Skeletal muscle tissue (tissue), 4 donors: ENCODE measurements around the gene NOTCH2. TPM values are rescaled to one million over a fixed set of nuclear protein-coding genes. Genes with fewer than 3 reads are reported as not detected.

ENCODE experiments used
- H3K27ac ChIP-seq: one replicate; pipeline ENCODE4 v1.7.0; 2013; ENCODE audit warnings: mild to moderate bottlenecking, low read depth, low read length, inconsistent platforms
- H3K27me3 ChIP-seq, 3 donors: one replicate each; pipeline ENCODE4 v1.7.0; 2013; ENCODE audit warnings: low read length in 3 of 3; ENCODE audit not compliant: control insufficient read depth in 3 of 3, insufficient read depth in 3 of 3
- H3K36me3 ChIP-seq, 3 donors: one replicate each; pipeline ENCODE4 v1.7.0; 2013; ENCODE audit warnings: low read length in 3 of 3; ENCODE audit not compliant: control insufficient read depth in 3 of 3, insufficient read depth in 3 of 3
- H3K4me1 ChIP-seq, 3 donors: one replicate each; pipeline ENCODE4 v1.7.0; 2013; ENCODE audit warnings: low read length in 3 of 3, mild to moderate bottlenecking in 3 of 3; ENCODE audit not compliant: control insufficient read depth in 3 of 3, insufficient read depth in 3 of 3
- H3K4me3 ChIP-seq, 3 donors: one replicate each; pipeline ENCODE4 v1.7.0; 2013; ENCODE audit warnings: low read length in 3 of 3
- H3K9ac ChIP-seq, 3 donors: one replicate each; pipeline ENCODE4 v1.7.0; 2013; ENCODE audit warnings: low read length in 3 of 3, mild to moderate bottlenecking in 3 of 3, moderate library complexity in 2 of 3, low read depth in 1 of 3
- H3K9me3 ChIP-seq, 3 donors: one replicate each; pipeline ENCODE4 v1.7.0; 2013; ENCODE audit warnings: low read length in 3 of 3; ENCODE audit not compliant: control insufficient read depth in 3 of 3
- total RNA-seq: library from RNA; depleted of rRNA; stranded (reverse); fragments of >200 nt; gene quantifications from one replicate; pipeline ENCODE4 v1.2.3, GENCODE V29; 2014
- donor health status: Osteomylitis.

The NOTCH2 gene
- total RNA-seq, 1 donor from 2014 or later, result 101 TPM

- Histone ChIP-seq H3K9me3 (no peaks in the 10 kb centered on the region), H3K4me1 (no peaks in the 10 kb centered on the region), H3K4me3 (no peak overlapping the region), H3K9ac (no peak overlapping the region), H3K27me3 (no peaks in the 10 kb centered on the region), H3K36me3 (peaks cover 18 to 38% (median 27%) of the 10 kb centered on the region in 3 donors), H3K27ac (no peak overlapping the region)
These were observed 120.9 kb downstream of the NOTCH2 start for GRCh38 chr1:119948342-119949214.

DNA sequence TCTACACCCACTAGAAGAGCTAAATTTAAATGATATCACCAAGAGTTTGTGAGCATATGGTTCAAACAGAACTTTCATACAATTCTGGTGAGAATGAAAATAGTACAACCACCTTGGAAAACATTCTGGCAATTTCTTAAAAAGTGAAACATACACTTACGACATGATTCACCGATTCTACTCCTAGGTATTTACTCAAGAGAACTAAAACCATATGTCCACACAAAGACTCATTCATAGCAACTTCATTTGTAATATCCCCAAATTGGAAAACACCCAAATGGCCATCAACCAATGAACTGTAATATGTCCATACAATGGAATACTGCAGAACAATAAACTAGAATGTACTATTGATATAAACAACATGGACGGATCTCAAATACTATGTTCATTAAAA, 122.0 kb downstream of the NOTCH2 start:
- Histone ChIP-seq H3K9ac (no peak overlapping the region), H3K36me3 (peaks cover 14 to 29% (median 23%) of the 10 kb centered on the region in 3 donors), H3K27ac (no peak overlapping the region), H3K4me3 (no peak overlapping the region), H3K9me3 (no peaks in the 10 kb centered on the region), H3K4me1 (no peaks in the 10 kb centered on the region), H3K27me3 (no peaks in the 10 kb centered on the region)

GRCh38 chr1:119946724-119947123, 122.7 kb downstream of the NOTCH2 start:
- no peak overlapping the region for H3K4me3 ChIP-seq
- H3K4me1 ChIP-seq, result no peaks in the 10 kb centered on the region
- no peak overlapping the region for H3K27ac ChIP-seq
- H3K36me3 ChIP-seq, result peaks cover 14 to 23% (median 22%) of the 10 kb centered on the region in 3 donors
- no peaks in the 10 kb centered on the region for H3K9me3 ChIP-seq
- H3K9ac ChIP-seq, result no peak overlapping the region
- no peaks in the 10 kb centered on the region for H3K27me3 ChIP-seq

GRCh38 chr1:119943216-119943615, 126.2 kb downstream of the NOTCH2 start:
- Histone ChIP-seq H3K4me3 (no peak overlapping the region), H3K4me1 (no peaks in the 10 kb centered on the region), H3K27ac (no peak overlapping the region), H3K27me3 (no peaks in the 10 kb centered on the region), H3K9me3 (no peaks in the 10 kb centered on the region), H3K36me3 (peaks cover 8 to 25% (median 25%) of the 10 kb centered on the region in 3 donors), H3K9ac (no peak overlapping the region)

DNA sequence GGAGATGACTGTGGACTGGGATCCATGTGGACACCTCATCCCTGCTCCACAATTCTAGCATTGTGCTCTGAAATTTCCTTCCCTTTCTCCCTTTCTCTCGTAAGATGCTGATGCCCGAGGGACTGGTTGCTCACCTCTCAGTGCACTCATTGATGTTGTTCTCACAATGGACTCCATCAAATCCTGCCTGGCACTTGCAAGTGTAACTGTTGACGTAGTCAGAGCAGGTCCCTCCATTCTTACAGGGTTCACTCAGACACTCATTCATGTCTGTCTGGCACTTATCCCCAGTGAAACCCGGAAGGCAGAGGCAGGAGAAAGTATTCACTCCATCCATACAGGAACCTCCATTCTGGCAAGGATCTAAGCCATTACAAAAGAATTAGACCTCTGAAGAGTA, 128.1 kb downstream of the NOTCH2 start:
- Histone ChIP-seq H3K27ac (no peak overlapping the region), H3K36me3 (peaks cover 13 to 39% (median 36%) of the 10 kb centered on the region in 3 donors), H3K4me3 (no peak overlapping the region), H3K9me3 (no peaks in the 10 kb centered on the region), H3K27me3 (no peaks in the 10 kb centered on the region), H3K9ac (no peak overlapping the region), H3K4me1 (no peaks in the 10 kb centered on the region)

- Histone ChIP-seq H3K4me3 (no peak overlapping the region), H3K27ac (no peak overlapping the region), H3K4me1 (no peaks in the 10 kb centered on the region), H3K9me3 (no peaks in the 10 kb centered on the region), H3K27me3 (no peaks in the 10 kb centered on the region), H3K36me3 (peaks cover 17 to 46% (median 43%) of the 10 kb centered on the region in 3 donors), H3K9ac (no peak overlapping the region)
These were observed 128.8 kb downstream of the NOTCH2 start for GRCh38 chr1:119940697-119941096.

- Histone ChIP-seq H3K36me3 (peaks cover 31 to 74% (median 73%) of the 10 kb centered on the region in 3 donors), H3K27me3 (no peaks in the 10 kb centered on the region), H3K9me3 (no peaks in the 10 kb centered on the region), H3K4me3 (no peak overlapping the region), H3K27ac (no peak overlapping the region), H3K9ac (no peak overlapping the region), H3K4me1 (no peaks in the 10 kb centered on the region)
These were observed 132.3 kb downstream of the NOTCH2 start for GRCh38 chr1:119937198-119937597.

DNA sequence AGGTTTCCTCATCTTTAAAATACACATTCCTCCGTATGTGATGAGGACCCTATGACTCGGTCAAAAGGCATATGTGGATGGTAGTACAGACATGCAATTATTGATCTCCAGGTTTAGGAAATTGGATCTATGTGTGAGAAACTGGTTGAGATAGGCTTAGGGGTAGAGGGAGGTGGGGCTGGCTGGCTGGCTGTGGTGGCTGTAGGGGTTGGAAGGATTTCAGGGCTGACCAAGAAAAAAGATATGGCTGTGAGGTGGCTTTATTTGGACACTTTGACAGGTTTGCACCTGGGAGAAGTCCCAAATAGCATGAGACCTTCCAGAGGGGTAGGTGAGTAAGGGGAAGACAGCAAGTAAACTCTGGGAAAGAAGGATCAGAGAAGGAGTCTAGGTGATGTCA, 133.5 kb downstream of the NOTCH2 start:
- Histone ChIP-seq H3K27ac (no peak overlapping the region), H3K9ac (no peak overlapping the region), H3K4me3 (no peak overlapping the region), H3K9me3 (no peaks in the 10 kb centered on the region), H3K36me3 (peaks cover 31 to 70% (median 70%) of the 10 kb centered on the region in 3 donors), H3K27me3 (no peaks in the 10 kb centered on the region), H3K4me1 (no peaks in the 10 kb centered on the region)

GRCh38 chr1:119935373-119935772, 134.1 kb downstream of the NOTCH2 start:
- no peak overlapping the region for H3K9ac ChIP-seq
- no peaks in the 10 kb centered on the region for H3K27me3 ChIP-seq
- no peaks in the 10 kb centered on the region for H3K9me3 ChIP-seq
- no peaks in the 10 kb centered on the region for H3K4me1 ChIP-seq
- no peak overlapping the region for H3K4me3 ChIP-seq
- H3K27ac ChIP-seq, result no peak overlapping the region
- H3K36me3 ChIP-seq, result peaks cover 28 to 66% (median 65%) of the 10 kb centered on the region in 3 donors

DNA sequence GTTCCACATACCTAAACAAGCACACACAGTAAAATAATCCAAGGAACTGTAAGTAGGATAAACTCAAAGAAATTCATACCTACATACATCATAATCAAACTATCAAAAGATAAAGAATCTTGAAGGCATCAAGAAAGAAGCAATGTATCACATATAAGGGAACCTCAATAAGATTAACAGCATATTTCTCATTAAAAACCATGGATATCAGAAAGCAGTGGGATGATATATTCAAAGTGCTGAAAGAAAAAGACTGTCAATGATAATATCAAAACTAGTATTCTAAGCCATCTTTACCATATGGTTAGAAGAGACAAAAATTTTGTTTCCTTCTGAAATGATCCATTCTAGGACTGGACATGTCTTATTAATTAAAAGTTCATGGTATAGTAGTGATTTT, 136.1 kb downstream of the NOTCH2 start:
- Histone ChIP-seq H3K4me1 (no peaks in the 10 kb centered on the region), H3K36me3 (peaks cover 27 to 60% (median 58%) of the 10 kb centered on the region in 3 donors), H3K9ac (no peak overlapping the region), H3K27me3 (no peaks in the 10 kb centered on the region), H3K4me3 (no peak overlapping the region), H3K9me3 (no peaks in the 10 kb centered on the region), H3K27ac (no peak overlapping the region)
